HEK293T (cell line): ENCODE measurements around the gene TTBK1.

Experiments used
- ARNT ChIP-seq: fragments of 450-650 bp; IDR thresholded peaks from 2 replicates; pipeline ENCODE4 v1.6.1; 2017; ENCODE audit warnings: mild to moderate bottlenecking
- BHLHE40 ChIP-seq: fragments of 450-650 bp; IDR thresholded peaks from 2 replicates; pipeline ENCODE4 v1.6.1; 2016; ENCODE audit warnings: mild to moderate bottlenecking, moderate library complexity, borderline replicate concordance
- ELF4 ChIP-seq: fragments of 450-650 bp; IDR thresholded peaks from 2 replicates; pipeline ENCODE4 v1.6.1; 2017; ENCODE audit warnings: antibody characterized with exemption
- FOXA1 ChIP-seq: fragments of 450-650 bp; IDR thresholded peaks from 2 replicates; pipeline ENCODE4 v1.6.1; 2016; ENCODE audit warnings: mild to moderate bottlenecking
- FOXM1 ChIP-seq: fragments of 450-650 bp; IDR thresholded peaks from 2 replicates; pipeline ENCODE4 v1.6.1; 2017; ENCODE audit warnings: mild to moderate bottlenecking, borderline replicate concordance
- HDGF ChIP-seq: fragments of 450-650 bp; IDR thresholded peaks from 2 replicates; pipeline ENCODE4 v1.6.1; 2017; ENCODE audit warnings: antibody characterized with exemption, borderline replicate concordance
- L3MBTL2 ChIP-seq: fragments of 450-650 bp; conservative IDR thresholded peaks from 2 replicates; pipeline ENCODE4 v1.6.1; 2016; ENCODE audit warnings: mild to moderate bottlenecking
- LEF1 ChIP-seq: fragments of 450-650 bp; IDR thresholded peaks from 2 replicates; pipeline ENCODE4 v1.6.1; 2017; ENCODE audit warnings: mild to moderate bottlenecking, borderline replicate concordance
- NFRKB ChIP-seq: fragments of 450-650 bp; IDR thresholded peaks from 2 replicates; pipeline ENCODE4 v1.6.1; 2016; ENCODE audit warnings: mild to moderate bottlenecking, moderate library complexity
- SP1 ChIP-seq: fragments of 450-650 bp; IDR thresholded peaks from 2 replicates; pipeline ENCODE4 v1.6.1; 2017
- SUZ12 ChIP-seq: fragments of 450-650 bp; IDR thresholded peaks from 2 replicates; pipeline ENCODE4 v1.6.1; 2016; ENCODE audit warnings: mild to moderate bottlenecking
- TARDBP ChIP-seq: fragments of 450-650 bp; IDR thresholded peaks from 2 replicates; pipeline ENCODE4 v1.6.1; 2016
- ZNF384 ChIP-seq: fragments of 450-650 bp; IDR thresholded peaks from 2 replicates; pipeline ENCODE4 v1.6.1; 2016

- TF ChIP-seq ELF4: no peak
- TF ChIP-seq NFRKB: no peak
- TF ChIP-seq FOXM1: no peak
- TF ChIP-seq ZNF384: no peak
- no peak for TF ChIP-seq ARNT
- TF ChIP-seq SP1: no peak
- no peak for TF ChIP-seq BHLHE40
- TF ChIP-seq SUZ12: no peak
- TF ChIP-seq TARDBP: no peak
- TF ChIP-seq HDGF: no peak
- TF ChIP-seq FOXA1: no peak
- no peak for TF ChIP-seq L3MBTL2
- TF ChIP-seq LEF1: no peak
These were observed 40.6 kb downstream of the TTBK1 start for GRCh38 chr6:43283905-43284304.
